ENCODE measurements around the gene PDIA5. TPM values are rescaled to one million over a fixed set of nuclear protein-coding genes. Genes with fewer than 3 reads are reported as not detected.

PDIA5 gene
- total RNA-seq, 1 donor from 2014 or later = 96.3 TPM

DNA sequence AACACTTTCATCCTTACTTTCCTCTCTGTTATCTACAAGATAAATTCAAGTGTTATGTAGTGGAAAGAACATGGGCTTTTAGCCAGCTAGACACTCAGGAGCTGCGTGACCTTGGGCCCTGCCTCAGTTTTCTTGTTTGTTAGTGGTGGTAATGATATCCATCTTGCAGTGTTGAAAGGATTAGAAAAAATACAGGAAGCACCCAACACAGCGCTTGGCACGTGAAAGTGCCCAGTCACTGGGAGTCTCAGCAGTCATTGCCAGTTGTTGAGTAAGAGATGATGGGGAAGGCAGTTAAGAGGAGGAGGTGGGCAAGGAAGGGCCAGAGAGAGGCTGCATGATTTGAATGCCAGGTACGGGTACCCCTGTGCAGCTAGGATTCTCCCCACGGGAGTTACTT, 5.3 kb downstream of the PDIA5 start:
- DNase-seq = no peak

DNA sequence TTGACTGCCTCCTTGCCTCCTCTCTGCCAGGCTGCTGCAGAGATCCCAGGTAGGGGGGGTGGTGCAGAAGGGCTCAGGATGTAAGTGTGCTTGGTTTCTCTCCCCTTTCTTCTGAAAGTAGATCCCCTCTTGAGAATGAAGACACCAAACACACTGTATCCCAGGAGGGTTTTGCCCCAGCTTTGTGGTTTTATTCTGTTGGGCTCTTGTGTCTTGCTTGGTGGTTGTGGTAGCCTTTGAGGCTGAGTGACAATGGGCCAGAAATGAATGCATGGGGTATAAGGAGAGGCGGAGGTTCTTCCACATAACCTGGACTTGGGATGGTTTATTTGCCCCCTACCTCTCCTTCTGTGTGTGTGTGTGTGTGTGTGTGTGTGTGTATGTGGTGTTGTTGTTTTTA, 5.7 kb downstream of the PDIA5 start:
- DNase-seq = no peak

DNA sequence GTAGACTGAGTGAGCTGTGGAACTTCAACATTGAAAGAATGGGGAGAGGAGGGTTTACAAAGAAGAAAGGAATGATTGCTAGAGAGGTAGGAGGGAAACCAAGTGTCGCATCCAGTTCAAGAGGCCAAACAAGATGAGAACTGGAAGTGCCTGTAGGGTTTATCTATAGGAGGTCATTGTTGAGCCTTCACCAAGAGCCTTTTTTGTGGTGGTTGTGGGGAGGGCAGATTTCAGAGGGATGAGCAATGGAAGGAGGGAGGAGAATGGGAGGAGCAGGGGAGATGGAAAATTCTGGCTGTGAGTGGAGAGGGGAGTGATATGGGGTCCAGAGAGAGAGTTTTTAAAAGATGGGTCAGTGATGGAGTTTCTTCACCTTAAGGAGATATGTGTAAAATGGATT, 8.5 kb downstream of the PDIA5 start:
- DNase-seq = no peak

DNA sequence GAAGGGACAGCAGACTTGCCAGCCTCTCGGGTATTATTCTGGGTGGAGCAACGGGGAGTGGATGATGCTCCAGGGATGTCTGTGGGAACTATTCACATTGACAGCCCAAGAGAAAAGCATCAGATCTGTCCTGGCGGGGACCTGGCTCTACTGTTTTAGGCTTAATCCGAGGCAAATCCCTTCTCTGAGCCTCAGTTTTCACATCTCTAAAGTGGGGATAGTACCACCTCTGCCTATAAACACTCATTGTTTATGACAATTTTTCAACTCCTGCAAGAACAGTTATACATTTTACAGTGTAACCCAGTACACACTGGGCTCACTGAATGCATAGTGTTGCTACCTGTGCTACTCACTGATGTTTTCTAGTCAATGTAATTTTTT, 9.3 kb downstream of the PDIA5 start:
- DNase-seq = no peak

DNA sequence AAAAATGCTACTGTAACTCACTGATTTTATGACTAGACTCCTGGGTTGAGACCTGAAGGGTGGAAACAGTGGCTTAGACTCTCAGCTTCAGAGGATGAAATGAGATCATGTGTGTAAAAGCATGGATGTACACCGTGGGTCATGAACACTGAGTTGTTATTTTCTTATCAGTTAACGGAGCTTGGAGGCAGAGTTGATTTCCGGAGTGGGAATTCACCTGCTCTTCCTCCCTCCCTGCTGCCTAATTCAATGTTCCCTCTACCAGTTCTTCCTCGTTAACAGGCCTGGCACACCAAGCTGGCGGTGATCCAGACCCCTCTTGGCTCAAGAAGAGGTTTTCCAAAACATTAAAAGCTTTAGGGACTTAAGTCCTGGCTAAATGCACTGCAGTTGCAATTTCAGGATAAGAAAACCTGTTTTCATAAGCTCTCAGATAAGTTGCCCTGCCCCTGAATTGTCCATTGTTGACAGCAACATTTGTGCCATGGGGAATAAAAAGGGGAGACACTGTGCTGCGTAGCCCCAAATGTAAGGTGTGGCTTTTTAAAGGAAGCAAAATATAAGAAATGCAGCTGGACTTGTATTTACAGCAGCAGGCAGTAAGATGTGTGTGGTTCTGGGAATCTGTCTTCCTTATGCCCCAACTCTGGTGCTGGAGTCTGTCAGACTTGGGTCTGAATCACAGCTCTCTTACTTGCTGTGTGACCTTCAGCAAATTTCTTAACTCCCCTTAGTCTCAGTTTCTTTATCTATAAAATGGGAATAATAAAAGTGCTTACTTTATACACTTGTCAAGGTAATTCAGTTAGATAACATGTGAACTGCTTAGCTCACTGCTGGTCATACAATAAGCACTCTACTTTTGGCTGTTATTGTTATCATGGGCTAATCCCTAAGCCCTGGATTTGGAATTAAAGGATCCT, 9.9 kb downstream of the PDIA5 start:
- peak; percentile 61 for DNase-seq

DNA sequence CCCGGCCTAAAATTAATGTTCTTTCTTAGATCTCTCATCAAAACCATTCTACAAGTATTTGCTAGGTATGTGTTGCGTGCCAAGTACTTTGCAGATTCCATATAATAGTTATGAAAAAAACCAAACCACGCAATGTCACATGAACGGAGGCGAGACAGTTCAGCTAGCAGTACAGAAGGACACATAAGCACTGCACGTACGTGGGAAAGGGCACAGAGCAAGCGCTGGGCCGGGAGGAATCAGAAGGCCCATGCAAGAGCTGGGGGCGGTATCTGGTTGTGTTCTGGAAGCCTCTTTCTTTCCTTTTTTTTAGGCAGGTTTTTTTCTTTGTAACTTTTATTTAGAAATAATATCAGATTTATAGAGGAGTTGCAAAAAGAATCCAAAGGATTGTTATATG, 11.3 kb downstream of the PDIA5 start:
- no peak for DNase-seq

DNA sequence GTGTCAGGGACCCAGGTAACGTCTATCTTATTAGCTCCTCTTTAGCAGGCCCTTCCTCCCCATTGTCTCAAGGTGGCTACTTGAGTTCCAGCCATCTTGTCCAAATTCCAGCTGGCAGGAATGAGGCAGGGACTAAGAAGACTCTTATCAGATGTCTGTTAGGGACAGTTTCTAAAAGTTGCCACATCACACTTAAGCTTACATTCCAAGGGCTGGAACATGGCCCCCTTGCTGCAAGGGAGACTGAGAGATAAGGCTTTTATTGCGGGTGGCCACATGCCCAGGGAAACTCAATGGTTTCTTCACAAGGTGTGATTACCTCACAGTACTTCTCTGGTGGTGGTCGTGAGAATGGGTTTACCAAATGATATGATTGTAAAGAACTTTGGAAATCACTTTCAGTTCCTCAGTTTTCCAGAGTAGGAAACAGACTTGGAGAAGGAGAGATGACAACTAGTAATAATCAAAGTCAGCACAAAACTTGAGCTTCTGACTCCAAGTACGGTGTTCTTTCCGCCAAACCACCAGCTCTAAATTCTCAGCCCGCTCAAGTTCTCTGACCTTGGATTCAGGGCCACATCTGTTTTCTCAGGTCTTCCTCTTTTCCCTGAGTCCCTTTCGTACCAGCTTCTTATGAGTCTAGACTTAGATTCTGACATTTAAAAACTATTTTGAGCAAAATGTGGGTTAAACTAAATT, 14.2 kb downstream of the PDIA5 start:
- peak; percentile 38 for DNase-seq

DNA sequence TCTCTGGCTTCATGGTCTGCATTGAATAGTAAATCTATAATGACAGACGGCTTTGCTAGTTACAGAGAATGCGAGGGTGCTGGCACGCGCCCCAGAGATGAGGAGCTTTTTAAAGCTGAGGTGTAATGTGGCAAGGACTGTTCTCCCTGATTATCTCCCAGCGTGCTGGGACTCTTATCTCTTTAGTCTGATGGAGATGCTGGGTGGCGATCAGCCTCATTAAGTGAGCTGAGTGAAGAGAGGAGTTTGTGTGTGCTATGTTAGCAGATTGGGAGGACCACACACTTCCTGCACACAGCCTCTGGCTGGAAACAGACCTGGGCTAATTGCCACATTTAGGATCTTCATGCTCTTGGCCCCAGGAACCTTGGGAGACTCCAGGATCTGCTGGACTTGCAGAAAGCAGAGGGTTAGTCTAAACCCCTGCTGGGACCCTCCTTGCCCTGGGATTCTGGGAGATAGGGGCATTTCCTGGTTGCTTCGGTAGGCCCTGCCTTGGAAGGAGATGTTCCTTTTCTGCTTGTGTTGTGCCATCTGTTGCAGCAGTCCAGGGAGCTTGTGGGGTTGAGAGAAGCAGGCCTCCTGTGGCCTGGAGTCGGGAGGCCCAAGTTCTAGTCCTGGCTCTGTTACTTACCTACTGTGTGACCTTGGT, 15.0 kb downstream of the PDIA5 start:
- peak; percentile 65 for DNase-seq

DNA sequence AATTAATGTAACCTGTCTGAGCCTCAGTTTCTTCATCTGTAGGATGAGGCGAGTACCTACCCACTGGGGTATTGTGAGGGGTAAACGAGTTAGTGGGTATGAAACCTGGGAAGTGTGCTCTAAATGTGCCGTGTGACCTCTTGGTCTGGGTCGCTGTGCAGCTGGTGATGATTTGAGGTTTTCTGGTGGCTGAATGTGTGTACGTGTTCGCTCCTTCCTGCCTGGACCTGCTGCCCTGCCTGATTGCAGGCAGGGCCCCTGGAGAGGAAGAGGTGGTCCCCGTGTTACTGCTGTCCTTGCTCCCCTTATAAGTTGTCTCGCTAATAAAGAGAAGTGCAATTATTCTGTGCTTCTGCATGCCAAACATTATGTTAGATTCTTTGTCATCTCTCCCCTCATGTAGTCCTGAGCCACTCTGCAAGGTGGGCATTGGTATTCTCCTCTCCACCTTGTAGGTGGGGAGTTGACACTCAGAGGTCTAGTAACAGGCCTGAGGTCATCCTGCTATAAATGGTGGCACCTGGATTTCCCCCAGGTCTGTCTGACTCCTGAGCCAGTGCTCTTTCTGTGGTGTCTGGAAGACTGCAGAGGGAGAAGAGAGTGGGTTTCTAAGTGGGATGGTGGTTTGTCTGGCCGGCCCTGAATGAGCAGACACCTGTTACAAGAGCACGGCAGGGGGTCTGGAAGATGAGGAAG, 15.7 kb downstream of the PDIA5 start:
- DNase-seq = peak; percentile 98

DNA sequence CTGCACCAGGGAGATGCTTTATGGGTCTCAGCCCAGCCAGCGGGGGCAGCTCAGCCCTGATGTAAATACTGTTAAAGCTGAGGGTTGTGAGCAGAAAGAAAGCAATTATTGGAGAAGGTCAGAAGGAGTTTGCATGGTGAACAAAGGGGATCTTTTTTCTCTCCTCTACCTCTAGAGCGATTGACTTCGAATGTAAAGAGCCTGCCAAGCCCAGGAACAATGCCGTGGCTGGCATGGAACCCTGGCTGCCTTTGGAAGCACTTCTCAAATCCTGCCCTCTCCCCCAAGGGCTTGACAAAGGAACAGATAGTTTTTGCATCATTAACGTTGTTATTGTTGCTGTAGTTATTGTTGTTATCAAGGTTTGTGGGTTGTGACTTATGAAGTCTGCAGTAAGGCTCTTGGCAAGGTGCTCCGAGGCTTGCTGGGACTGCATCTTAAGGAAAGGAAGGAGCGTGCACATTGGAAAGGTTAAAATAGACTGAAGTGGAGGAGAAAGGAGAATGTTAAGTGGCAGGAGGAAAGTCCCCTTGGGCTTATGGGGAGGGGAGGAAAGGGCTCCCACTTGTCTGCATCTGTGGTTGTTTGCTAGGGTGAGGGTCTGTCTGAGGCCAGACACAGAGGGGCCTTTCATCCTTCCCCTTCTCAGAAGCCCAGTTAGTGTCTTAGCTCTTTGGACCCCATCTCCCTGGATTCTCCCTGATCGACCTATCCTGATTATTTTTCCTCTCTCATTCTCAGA, 16.7 kb downstream of the PDIA5 start:
- DNase-seq = peak; percentile 54

DNA sequence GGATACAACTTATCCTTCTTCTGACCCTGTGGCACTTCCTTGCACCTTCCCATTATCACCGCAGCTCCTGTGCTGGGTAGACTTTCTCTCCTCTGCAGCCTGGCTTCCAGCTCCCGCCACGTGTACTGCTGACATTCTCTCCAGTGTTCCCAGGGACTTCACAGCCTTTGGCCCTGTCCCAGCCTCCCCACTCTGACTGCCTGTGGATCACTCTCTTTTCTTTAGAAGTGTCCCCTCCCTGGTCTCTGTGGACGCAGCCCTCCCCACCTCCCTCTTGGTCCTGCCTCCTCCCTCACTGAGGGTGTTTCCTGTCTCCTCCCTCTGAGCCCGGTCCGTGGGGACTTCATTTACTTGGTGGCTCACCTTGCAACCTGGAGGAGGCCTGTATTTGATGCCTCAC, 17.4 kb downstream of the PDIA5 start:
- DNase-seq = peak; percentile 34

DNA sequence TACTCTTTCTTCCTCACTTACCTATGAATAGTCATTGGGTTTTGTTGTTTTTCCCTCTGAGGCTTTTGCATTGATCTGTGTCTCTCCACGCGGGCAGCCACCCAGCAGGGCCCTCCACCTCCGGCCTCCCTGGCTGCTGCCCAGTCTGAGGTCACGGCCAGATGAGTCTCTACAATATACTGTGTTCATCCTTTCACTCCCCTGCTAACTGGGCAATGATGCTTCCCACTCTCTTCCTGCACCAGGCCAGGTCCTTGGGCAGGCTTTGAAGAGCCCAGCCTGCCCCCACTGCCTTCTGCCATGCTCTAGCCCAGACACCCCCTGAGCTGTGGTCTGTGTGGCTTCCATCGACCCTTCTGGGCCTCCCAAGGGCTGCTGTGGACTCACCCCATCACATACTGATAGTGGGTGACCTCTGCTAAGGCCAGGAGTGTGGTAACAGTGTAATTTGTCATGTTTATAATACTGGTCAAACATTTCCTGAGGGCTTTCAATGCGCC, 18.0 kb downstream of the PDIA5 start:
- DNase-seq = no peak

DNA sequence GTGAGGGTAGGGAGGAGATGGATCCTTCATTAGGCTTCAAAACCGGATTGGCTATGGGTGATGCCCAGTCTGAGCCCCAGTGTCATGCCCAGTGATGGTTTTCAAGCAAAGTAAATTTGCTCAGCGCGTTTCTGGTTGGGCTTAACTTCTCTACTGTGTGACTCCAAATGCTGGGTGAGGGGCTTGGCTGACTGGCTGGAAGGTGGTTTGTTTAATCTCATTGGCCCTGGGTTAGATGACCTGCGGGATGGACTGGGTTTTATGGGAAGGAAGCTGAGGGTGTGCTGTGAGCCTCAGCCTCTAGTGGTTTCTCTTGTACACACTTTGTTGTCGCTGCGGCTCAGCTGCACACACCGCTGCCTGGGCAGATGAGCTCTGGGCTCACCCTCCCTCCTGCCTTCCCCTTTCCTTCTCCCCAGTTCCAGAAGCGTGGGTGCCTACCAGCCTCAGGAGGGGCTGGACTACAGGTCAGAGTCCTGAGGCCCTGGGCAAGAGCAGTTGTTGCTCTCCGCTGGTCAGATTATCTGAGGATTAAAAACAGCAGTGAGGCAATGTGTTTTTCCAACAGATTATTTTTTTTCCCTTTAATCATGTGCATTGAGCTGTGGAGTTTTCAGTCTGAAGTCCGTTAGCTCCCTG, 18.6 kb downstream of the PDIA5 start:
- DNase-seq = no peak

DNA sequence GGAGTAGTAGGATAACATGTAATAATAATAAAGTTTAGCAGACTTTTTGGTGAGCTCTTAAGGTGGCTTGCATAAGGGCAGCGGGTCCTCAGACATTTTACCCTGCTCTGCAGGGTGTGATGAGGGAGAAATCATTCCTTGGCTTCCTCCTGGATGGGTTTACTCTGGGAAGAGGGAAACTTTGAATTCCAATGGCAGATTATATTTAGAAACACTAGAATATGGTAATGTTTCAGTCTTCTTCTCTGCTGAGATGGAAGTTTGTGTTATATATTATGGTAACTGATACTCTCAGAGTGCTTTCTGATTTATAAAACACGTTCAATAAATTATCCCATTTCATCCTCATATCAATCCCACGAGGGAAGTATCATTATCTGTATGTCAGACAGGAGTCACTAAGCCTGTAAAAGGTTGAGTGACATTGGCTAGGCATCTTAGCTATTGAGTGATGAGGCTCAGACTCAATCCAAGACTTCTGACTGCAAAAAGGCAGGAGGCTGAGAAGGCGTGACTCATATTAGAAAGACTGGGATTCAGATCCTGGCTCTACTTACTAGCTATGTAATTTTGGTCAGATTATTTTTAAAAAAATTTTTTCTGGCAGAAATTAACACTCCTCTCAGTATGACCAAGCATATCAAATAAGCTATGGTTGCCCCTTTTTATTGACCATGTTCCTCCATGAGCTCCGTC, 19.3 kb downstream of the PDIA5 start:
- DNase-seq = no peak

DNA sequence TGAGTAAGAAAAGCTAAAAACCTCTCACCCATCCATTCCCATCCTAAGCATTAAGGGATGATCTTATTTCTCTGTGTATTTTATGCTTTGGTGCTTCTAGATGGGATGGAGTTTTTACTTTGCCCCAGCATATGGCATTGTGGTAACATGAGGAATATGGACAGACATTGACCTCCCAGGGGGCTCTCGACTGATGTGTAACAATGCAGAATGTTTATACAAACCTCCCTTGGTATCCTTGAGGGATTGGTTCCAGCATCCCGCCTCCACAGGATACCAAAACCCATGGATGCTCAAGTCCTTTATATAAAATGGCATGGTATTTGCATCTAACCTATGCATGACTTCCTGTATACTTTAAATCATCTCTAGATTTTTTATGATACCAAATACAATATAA, 21.6 kb downstream of the PDIA5 start:
- DNase-seq = no peak

DNA sequence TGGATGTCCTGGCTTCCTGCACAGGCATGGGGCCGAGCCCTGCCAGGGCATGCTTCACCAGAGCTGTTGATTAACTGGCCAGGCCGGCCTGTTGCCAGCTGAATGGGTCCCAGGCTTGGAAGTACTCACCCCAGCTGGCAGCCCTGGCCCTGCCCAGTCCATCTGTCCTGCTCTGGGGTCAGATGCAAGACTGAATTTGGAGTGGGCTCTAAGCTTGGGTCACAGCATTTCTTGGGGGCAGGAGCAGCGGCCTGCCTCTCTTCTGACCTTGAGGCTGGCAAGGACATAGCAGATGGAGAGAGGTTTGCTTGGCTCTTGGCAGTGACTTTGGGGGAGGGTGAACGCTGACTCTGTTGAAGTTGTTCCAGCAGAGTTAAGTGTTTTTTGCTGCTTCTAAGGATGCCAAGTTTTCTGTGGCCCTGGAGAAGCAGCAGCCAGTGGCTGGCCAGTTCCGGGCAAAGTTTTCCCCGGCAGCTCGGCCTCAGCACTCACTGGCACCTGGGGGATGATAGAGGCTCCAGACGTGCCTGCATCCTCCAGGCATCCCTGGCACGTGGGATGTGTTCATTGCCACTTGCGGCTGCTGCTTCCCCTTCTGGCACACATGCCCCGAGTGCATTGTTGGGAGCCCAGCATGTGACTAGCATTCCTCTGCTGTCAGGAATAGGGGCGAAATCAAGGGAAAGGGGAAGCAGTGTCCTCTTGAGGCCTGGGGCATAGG, 22.9 kb downstream of the PDIA5 start:
- no peak for DNase-seq

DNA sequence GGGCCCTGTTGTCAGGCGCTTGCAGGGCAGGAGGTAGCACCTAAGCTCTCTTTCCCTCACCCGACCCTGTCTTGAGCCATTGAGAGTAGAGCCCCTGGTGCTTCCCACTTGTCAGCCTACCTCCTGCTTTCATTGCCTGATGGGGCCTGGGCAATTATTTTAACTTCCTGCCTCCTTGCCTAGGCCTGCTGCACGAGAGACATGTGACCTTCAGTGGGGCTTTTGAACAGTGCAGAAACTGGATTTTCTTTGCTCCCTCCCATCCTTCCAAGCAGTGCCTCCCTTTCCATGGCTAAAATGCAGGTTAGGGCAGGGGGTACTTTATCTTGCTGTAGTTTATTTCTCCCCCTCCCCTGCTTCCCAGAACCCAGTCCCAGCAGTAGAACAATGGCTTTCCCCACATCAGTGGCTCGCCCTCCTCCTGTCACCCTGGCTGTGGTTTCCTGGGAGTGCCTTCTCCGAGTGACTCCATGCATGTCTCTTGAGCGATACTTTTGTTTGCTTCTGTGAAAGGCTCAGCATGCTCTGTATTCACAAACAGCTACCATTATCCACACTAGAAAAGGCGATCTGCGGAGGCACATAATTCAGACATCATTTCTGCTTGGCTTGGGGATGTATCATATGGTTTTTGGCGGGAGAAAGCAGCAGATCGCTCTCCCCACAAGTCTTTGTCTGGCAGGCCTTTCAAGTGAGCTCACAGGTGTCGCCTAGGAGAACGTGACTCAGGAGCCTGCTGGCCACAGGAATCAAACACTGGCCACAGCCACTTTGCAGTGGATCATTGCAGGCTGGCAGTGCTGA, 24.1 kb downstream of the PDIA5 start:
- DNase-seq = no peak

DNA sequence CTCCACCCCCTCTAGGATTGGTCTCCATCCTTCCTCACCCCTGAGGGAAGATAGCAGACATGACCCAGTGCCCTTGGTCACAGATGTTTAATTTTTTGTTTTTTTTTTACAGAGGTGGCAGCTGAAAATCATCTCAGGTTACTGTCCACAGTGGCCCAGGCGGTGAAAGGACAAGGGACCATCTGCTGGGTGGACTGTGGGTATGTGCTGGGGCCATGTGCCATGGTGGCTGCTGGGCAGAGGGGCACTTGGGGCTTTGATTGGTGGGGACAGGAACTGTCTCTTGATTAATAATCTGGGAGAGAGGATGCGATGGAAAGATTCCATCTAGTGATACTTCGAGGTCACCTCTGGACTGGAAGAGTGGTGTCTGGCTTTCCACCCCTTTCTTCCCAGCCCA, 25.4 kb downstream of the PDIA5 start:
- DNase-seq = no peak

DNA sequence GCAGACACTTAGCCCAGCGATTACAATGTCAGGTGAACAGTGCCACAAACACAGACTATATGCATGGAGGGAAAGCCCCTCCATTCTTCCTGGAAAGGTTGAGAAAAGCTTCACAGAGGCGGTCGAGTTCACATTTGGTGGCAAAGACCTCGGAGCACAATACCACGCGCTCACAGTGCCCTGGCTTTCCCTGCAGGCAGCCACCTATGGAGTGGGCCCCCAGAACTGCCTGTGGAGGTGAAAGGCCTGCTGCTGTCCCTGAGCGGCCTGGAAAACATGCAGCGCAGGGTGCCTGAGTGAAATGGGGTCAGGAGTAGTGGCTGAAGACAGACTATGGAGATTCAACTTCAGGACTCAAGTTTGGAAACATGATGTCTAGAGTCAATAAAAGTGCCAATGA, 26.9 kb downstream of the PDIA5 start:
- no peak for DNase-seq
